Effector memory CD8-positive, alpha-beta T cell (primary cell): ENCODE measurements around the gene EOGT.

Experiments
- ATAC-seq: fragments of 150-1000 bp; cut with Tn5 transposase; replicated peaks from 2 replicates; pipeline ENCODE4 v1.10.0; 2021; ENCODE audit warnings: mild to moderate bottlenecking, moderate library complexity
- DNase-seq, 3 experiments: peaks; one replicate each; pipeline ENCODE4 v3.0.0; 2021
- H3K27ac Mint-ChIP-seq, 2 donors: one replicate each; pipeline ENCODE4 v1.8.0; 2022; ENCODE audit warnings: mild to moderate bottlenecking in 2 of 2, mixed read lengths in 2 of 2, moderate library complexity in 2 of 2
- H3K27me3 Mint-ChIP-seq, 2 donors: one replicate each; pipeline ENCODE4 v1.8.0; 2022; ENCODE audit warnings: mixed read lengths in 2 of 2
- H3K36me3 Mint-ChIP-seq: one replicate; pipeline ENCODE4 v1.8.0; 2022; ENCODE audit warnings: mild to moderate bottlenecking, moderate library complexity, mixed read lengths; ENCODE audit not compliant: insufficient read depth
- H3K4me1 Mint-ChIP-seq, 2 donors: one replicate each; pipeline ENCODE4 v1.8.0; 2022; ENCODE audit warnings: low read depth in 2 of 2, mixed read lengths in 2 of 2
- H3K4me3 Mint-ChIP-seq, 2 donors: one replicate each; pipeline ENCODE4 v1.8.0; 2022; ENCODE audit warnings: mild to moderate bottlenecking in 2 of 2, mixed read lengths in 2 of 2, moderate library complexity in 2 of 2
- H3K9me3 Mint-ChIP-seq, 2 donors: one replicate each; pipeline ENCODE4 v1.8.0; 2022; ENCODE audit warnings: mixed read lengths in 2 of 2

Gene EOGT

GRCh38 chr3:69020424-69020823 lies 6.9 kb upstream of the EOGT start:
- Mint-ChIP-seq H3K27ac (no peak overlapping the region), H3K9me3 (no peaks in the 10 kb centered on the region), H3K36me3 (peaks cover 57% of the 10 kb centered on the region), H3K27me3 (no peaks in the 10 kb centered on the region), H3K4me3 (no peak overlapping the region), H3K4me1 (peaks cover 0 to under 1% of the 10 kb centered on the region in 2 donors)
- DNase-seq, result no peak
- peak; percentile 21 for ATAC-seq

DNA sequence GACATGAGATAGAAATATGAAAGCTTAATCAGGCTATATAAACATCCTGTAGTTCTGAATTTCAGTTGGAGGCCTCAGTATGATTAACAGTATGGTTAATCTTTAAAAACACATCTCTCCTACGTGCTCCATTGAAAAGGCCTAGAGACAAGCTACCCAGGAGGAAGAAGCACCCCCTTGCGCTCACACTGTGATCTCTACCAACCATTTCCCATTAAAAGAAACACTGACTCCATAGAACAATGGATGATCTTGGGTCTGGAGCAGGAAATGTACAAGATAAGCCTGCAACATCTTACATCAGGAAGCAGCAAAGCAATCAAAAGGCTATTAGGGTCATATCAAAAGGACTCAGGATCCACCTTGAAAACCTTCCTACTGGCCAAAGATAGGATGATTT lies 3.4 kb upstream of the EOGT start:
- DNase-seq (no peak), ATAC-seq (no peak)
- no peaks in the 10 kb centered on the region for H3K9me3 Mint-ChIP-seq

DNA sequence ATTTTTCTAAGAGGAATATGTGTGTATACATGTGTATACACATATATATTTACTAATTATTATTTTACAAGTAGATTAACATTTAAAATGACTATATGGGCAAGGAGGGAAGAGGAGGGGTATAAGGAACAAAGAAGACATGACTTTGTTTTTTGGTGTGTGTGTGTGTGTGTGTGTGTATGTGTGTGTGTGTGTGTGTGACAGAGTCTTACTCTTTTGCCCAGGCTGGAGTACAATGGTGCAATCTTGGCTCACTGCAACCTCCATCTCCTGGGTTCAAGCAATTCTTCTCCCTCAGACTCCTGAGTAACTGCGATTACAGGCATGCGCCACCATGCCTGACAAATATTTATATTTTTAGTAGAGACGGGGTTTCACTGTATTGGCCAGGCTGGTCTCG lies 2.6 kb upstream of the EOGT start:
- H3K36me3 Mint-ChIP-seq, result peaks cover 23% of the 10 kb centered on the region
- ATAC-seq (no peak), DNase-seq (no peak)
- no peak overlapping the region for H3K4me3 Mint-ChIP-seq
- H3K4me1 Mint-ChIP-seq, result peaks cover 8 to 25% of the 10 kb centered on the region in 2 donors
- H3K27me3 Mint-ChIP-seq, result no peaks in the 10 kb centered on the region
- H3K27ac Mint-ChIP-seq, result no peak overlapping the region
- H3K9me3 Mint-ChIP-seq, result no peaks in the 10 kb centered on the region

More for the DNA sequence above, 3.4 kb upstream of the EOGT start:
- Mint-ChIP-seq H3K27ac (peak overlapping the region in 1 of 2 donors; percentile 19), H3K27me3 (no peaks in the 10 kb centered on the region), H3K4me3 (no peak overlapping the region), H3K36me3 (peaks cover 31% of the 10 kb centered on the region), H3K4me1 (peaks cover 6 to 17% of the 10 kb centered on the region in 2 donors)

DNA sequence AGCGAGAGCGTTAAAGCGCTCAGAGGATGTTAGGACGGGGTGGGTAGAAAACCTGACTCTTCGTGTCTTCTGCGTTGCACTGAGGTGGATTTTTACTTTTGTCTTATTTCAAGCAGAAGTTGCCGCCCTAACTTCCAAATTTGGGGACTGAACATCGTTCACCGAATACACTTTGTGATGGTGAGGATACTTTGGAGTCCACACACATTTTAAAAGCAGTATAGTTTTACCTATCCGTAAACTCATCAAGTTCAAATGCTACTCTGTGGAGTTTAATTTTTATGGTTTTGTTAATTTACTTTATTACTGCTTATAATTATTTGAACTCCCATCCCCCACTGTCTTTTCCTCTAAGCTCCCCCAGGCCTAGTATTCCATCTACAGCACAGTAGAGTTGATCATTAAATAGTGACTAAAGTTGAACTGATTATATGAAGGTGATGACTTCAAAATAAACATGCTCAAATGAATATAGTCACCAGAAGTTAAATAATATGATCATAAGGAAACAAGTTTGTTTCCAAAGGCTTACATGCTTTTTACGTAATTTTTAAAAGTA lies 617 bp upstream of the EOGT start:
- ATAC-seq (no peak), DNase-seq (no peak)
- Mint-ChIP-seq H3K4me1 (peaks cover 8 to 43% of the 10 kb centered on the region in 2 donors), H3K9me3 (no peaks in the 10 kb centered on the region), H3K27ac (peak overlapping the region in 1 of 2 donors; percentile 91), H3K27me3 (no peaks in the 10 kb centered on the region), H3K36me3 (peaks cover 15% of the 10 kb centered on the region), H3K4me3 (peak overlapping the region; percentile 78 to 80)

GRCh38 chr3:69012800-69013252 lies 658 bp downstream of the EOGT start:
- no peaks in the 10 kb centered on the region for H3K9me3 Mint-ChIP-seq
- peak overlapping the region; percentile 70 to 81 for H3K27ac Mint-ChIP-seq
- ATAC-seq (no peak), DNase-seq (peak in 1 of 3 experiments; percentile 4)
- peaks cover 8% of the 10 kb centered on the region for H3K36me3 Mint-ChIP-seq
- peaks cover 11 to 48% of the 10 kb centered on the region in 2 donors for H3K4me1 Mint-ChIP-seq
- no peaks in the 10 kb centered on the region for H3K27me3 Mint-ChIP-seq
- peak overlapping the region; percentile 80 to 81 for H3K4me3 Mint-ChIP-seq

GRCh38 chr3:69012100-69012799 lies 1.2 kb downstream of the EOGT start:
- Mint-ChIP-seq H3K27me3 (no peaks in the 10 kb centered on the region), H3K36me3 (peaks cover 4% of the 10 kb centered on the region), H3K4me3 (peak overlapping the region; percentile 80 to 81), H3K4me1 (peaks cover 11 to 48% of the 10 kb centered on the region in 2 donors), H3K9me3 (no peaks in the 10 kb centered on the region), H3K27ac (peak overlapping the region; percentile 70 to 81)
- DNase-seq (no peak), ATAC-seq (no peak)

GRCh38 chr3:69011096-69011730 lies 2.3 kb downstream of the EOGT start:
- Mint-ChIP-seq H3K36me3 (peaks cover 6% of the 10 kb centered on the region), H3K27ac (peak overlapping the region; percentile 72 to 81), H3K27me3 (no peaks in the 10 kb centered on the region), H3K4me3 (peak overlapping the region in 1 of 2 donors; percentile 60), H3K4me1 (peaks cover 11 to 48% of the 10 kb centered on the region in 2 donors), H3K9me3 (no peaks in the 10 kb centered on the region)
- ATAC-seq (no peak), DNase-seq (no peak)

- Mint-ChIP-seq H3K4me3 (no peak overlapping the region), H3K36me3 (peaks cover 12% of the 10 kb centered on the region), H3K4me1 (peaks cover 7 to 42% of the 10 kb centered on the region in 2 donors), H3K27me3 (no peaks in the 10 kb centered on the region), H3K27ac (peak overlapping the region in 1 of 2 donors; percentile 81), H3K9me3 (no peaks in the 10 kb centered on the region)
- DNase-seq, result no peak
- ATAC-seq, result no peak
Measured at GRCh38 chr3:69009559-69010410, 3.7 kb downstream of the EOGT start.

DNA sequence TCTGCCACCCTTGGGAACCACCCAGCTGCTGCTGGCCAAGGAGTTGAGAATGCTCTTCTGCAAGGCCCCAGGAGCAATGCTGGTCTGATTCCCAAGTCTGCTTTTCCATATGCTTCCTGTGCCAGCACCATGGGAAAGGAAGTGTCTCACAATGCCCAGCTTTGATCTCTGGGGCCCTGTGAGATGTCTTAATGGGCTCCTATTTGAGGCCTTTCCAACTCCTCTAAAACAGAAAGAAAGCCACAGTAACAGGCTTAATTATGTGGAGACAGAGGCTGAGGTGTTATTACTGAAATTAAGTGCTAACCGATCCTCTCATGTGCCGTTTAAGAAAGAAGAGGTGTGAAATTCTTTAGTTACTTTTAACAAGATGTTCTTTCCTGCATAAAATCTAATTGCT lies 4.5 kb downstream of the EOGT start:
- no peak overlapping the region for H3K4me3 Mint-ChIP-seq
- H3K27me3 Mint-ChIP-seq, result no peaks in the 10 kb centered on the region
- no peak for ATAC-seq
- H3K27ac Mint-ChIP-seq, result peak overlapping the region; percentile 45 to 73
- no peak for DNase-seq
- peaks cover 5 to 38% of the 10 kb centered on the region in 2 donors for H3K4me1 Mint-ChIP-seq
- H3K9me3 Mint-ChIP-seq, result no peaks in the 10 kb centered on the region
- peaks cover 20% of the 10 kb centered on the region for H3K36me3 Mint-ChIP-seq

- Mint-ChIP-seq H3K36me3 (peaks cover 34% of the 10 kb centered on the region), H3K4me3 (no peak overlapping the region), H3K9me3 (no peaks in the 10 kb centered on the region), H3K4me1 (peaks cover 3 to 21% of the 10 kb centered on the region in 2 donors), H3K27me3 (no peaks in the 10 kb centered on the region), H3K27ac (no peak overlapping the region)
- DNase-seq (no peak), ATAC-seq (no peak)
Measured at GRCh38 chr3:69005791-69006482, 7.5 kb downstream of the EOGT start.

DNA sequence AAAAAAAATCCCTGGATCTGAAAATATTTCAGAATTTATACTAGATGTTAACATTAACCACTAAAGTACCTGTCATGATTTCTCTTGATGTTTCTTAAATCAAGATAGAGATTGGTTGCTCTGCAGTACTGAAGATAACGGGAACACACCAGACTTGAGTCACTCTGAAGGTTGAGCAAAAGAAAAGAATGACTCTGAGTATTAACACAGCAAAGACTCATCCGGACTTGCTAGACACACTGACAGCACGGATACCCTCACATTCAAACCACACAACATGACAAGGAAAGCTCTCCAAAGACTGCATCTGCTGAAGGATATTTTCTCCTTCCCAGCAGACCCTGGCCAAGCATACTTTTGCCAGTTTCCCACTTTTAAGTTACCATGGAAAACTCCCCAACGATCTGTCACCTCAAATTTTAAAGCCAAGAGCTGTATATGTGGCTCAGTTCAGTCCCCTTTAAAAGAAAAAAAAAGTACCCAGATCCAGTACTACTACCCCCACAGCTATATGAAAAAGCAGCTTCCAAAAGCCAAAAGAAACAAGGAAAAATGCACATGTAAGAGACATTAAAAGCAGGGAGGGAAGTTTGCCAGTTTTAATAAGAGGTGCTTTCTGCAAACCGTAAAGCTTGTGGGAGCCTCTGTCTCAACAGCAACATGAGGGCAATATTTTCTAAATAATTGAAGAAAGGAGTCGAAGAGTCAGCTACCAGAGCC lies 8.3 kb downstream of the EOGT start:
- Mint-ChIP-seq H3K27ac (no peak overlapping the region), H3K9me3 (no peaks in the 10 kb centered on the region), H3K4me3 (no peak overlapping the region), H3K4me1 (peaks cover 3 to 14% of the 10 kb centered on the region in 2 donors), H3K36me3 (peaks cover 37% of the 10 kb centered on the region), H3K27me3 (no peaks in the 10 kb centered on the region)
- ATAC-seq (no peak), DNase-seq (no peak)

DNA sequence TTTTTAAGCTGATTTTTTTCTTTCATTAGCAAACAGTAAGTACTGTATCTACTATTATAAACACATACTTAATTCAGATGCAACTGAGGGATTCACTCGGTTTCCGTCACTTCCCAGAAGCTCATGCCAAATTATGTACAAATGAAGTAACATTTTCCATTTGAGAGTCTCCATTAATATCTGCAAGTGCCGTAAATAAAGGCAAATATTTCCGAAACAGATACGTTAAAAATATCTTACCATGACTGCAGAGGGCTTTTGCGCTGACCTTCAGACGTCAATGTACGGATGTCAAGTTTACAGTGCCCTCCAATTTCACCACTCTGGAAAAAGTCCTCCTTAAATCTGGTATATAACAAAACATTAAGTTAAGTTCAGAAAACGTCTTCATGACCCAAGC lies 9.3 kb downstream of the EOGT start:
- Mint-ChIP-seq H3K4me1 (peaks cover 3 to 5% of the 10 kb centered on the region in 2 donors), H3K4me3 (no peak overlapping the region), H3K9me3 (no peaks in the 10 kb centered on the region), H3K27ac (no peak overlapping the region), H3K27me3 (no peaks in the 10 kb centered on the region), H3K36me3 (peaks cover 40% of the 10 kb centered on the region)
- DNase-seq (no peak), ATAC-seq (no peak)
